Measurements from ENCODE around the gene CSDE1.

The CSDE1 gene

GRCh38 chr1:114701931-114702330 lies 55.9 kb downstream of the CSDE1 start:
- DNase-seq (ENCODE audit: low read depth in 2 of 2): no peak

DNA sequence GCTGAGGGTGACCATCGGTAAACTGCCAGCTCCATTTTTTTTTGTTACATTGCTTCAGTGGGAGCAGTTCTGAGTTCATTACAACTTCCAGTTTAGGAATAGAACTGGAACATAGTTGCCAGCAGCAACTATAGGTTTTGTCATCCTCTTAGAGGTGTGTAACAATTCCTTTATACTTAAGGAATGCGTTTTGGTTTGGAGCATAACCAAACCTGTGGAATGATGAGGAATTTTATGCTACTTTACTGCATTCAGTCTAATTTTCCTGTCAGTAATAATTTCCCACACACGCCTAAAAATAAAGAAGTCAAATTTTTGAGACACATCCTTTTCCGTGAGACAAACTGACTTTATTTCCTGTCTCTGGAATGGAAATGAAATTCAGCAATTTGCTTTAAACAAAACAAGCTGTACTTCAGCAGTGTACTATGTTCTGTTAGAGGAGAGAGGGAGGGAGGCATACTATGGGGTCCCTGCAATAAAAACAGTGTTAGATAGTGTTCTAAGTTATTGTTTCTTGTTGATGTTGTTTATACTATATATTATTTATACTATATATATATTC lies 57.7 kb downstream of the CSDE1 start:
- peak in 1 of 2 experiments; percentile 24 for DNase-seq (ENCODE audit: low read depth in 2 of 2)

GRCh38 chr1:114696810-114697209 lies 61.0 kb downstream of the CSDE1 start:
- no peak for DNase-seq (ENCODE audit: low read depth in 2 of 2)

DNA sequence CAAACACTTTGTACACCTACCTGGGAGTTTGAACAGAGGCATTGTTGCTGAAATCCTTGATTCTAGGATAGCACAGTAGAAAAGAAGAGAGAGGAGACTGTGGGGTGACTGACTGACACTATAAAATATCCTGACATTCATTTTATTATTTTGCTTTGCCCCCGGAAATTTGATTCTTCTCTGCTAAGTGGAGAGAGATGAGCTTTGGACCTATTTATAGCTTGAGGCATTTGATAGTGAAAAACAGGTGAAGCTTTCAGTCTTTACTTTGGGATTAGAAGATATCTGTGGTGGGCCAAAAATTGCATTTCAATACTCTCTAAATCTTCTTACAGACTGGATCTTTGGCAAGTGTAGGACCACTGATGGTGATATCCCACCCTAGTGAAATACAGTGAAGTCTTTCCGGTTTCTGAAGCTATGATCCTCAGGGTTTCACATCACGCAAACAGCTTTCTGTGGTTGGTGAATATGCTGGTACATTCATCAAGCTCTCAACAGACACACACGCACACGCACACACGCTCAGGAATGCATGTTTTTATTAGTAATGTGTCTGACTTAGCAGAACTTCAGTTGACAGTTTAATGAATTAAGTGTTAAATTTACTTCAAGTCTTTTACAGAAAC lies 62.2 kb downstream of the CSDE1 start, which contains the start of gene AMPD1:
TSS of gene AMPD1 (minus strand) at position 117 of the 629 bp plus-strand sequence. CDS start at position 42, 75 bp downstream.
- peak; percentile 41 to 59 for DNase-seq (ENCODE audit: low read depth in 2 of 2)

- DNase-seq (ENCODE audit: low read depth in 2 of 2): no peak
These were observed 63.1 kb downstream of the CSDE1 start for GRCh38 chr1:114694540-114695310.

DNA sequence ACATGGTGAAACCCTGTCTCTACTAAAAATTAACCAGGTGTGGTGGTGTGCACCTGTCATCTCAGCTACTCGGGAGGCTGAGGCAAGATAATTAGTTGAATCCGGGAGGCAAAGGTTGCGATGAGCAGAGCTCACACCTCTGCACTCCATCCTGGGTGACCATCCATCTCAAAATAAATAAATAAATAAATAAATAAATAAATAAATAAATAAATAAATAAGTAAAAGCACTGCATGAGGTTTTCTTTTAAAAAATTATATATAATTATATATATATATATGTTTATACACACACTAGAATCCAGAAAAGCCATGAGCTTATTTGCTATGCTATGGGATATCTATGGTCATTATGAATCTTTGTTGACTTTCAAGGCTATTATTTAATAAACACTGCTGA lies 64.8 kb downstream of the CSDE1 start:
- DNase-seq (ENCODE audit: low read depth in 2 of 2): no peak

GRCh38 chr1:114691061-114691460 lies 66.7 kb downstream of the CSDE1 start:
- no peak for DNase-seq (ENCODE audit: low read depth in 2 of 2)

- DNase-seq (ENCODE audit: low read depth in 2 of 2): no peak
These were observed 67.6 kb downstream of the CSDE1 start for GRCh38 chr1:114690148-114690547.

DNA sequence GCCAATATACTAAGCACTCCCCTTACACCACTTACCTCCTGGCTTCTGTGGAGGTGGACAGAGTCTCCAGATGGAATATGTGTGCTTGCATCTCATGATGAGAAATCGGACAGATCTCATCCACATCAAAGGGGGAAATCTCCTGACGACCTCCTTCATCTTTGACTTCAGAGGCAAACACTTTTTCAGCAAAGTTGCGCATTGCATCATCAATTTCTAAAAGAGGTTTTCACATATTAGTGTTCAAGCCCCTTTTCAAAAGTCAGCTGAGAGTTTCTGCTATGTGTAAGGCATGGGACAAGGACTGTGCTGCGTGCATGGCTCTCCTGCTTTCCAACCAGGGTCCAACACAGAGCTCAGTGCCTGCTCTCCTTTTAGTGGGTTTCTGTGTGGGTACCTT lies 69.3 kb downstream of the CSDE1 start:
- DNase-seq (ENCODE audit: low read depth in 2 of 2): no peak

DNA sequence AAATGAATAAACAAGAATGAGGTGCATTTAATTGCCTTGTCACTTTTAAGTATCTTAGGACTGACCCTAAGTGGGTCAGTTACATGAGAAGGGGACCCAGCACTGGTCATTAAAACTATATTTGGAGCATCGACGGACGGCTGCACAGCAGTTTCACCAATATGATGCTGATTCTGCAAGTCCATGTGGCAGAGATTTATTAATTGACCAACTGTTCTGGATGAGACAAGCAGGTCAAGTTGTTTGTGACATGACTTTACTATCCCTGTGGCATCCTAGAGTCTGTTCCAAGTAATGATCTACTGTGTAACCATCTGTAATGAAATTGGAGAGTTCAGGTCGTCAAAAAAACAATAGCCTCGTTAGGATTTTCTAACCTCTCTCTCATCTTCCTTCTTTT lies 71.9 kb downstream of the CSDE1 start:
- no peak for DNase-seq (ENCODE audit: low read depth in 2 of 2)

GRCh38 chr1:114677691-114678090 lies 80.1 kb downstream of the CSDE1 start:
- DNase-seq (ENCODE audit: low read depth in 2 of 2): no peak

GRCh38 chr1:114676115-114676514 lies 81.7 kb downstream of the CSDE1 start:
- no peak for DNase-seq (ENCODE audit: low read depth in 2 of 2)

DNA sequence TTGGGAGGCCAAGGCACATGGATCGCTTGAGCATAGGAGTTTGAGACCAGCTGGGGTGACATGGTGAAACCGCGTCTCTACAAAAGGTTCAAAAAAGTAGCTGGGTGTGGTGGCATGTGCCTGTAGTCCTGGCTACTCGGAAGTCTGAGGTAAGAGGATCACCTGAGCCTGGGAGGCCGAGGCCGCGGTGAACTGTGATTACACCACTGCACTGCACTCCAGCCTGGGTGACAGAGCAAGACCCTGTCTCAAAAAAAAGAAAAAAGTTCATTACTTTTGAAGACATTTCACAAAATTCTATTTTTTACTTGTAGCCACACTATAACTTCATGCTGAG lies 85.9 kb downstream of the CSDE1 start:
- DNase-seq (ENCODE audit: low read depth in 2 of 2): no peak

DNA sequence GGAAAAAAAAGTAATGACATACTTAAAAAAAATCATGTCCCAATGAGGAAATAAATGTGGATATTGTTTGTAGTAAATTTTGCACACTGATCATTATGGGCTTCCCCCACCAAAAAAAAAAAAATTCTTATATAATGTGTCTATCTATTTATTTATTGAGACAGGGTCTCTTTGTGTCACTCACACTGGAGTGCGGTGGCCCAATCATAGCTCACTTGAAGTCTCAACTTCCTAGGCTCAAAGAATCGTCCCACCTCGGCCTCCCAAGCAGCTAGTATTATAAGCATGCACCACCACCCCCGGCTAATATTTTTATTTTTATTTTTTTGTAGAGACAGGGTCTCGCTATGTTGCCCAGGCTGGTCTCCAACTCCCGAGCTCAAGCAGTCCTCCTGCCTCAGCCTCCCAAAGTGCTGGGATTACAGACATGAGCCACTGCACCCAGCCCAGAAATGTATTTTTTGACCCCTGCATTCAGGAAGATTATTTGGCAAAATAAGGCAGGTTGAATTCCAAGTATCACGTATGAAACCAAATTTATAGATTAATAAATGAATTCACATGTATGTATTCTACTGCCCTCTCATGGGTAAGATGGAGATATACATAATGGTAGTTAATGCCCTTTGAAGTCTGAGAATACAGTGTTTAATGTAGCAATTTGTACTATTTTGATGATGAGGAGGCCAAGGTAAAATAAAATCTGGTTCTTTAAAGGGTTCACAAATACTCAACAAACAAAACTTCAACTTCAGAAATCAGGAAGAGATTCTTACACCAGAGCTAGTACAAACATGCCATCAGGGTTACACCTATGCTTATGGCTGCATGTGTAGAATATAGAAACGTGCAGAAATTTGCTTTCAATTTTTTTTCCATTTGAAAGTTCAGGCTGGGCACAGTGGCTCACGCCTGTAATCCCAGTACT lies 86.5 kb downstream of the CSDE1 start:
- DNase-seq (ENCODE audit: low read depth in 2 of 2): peak in 1 of 2 experiments; percentile 1

DNA sequence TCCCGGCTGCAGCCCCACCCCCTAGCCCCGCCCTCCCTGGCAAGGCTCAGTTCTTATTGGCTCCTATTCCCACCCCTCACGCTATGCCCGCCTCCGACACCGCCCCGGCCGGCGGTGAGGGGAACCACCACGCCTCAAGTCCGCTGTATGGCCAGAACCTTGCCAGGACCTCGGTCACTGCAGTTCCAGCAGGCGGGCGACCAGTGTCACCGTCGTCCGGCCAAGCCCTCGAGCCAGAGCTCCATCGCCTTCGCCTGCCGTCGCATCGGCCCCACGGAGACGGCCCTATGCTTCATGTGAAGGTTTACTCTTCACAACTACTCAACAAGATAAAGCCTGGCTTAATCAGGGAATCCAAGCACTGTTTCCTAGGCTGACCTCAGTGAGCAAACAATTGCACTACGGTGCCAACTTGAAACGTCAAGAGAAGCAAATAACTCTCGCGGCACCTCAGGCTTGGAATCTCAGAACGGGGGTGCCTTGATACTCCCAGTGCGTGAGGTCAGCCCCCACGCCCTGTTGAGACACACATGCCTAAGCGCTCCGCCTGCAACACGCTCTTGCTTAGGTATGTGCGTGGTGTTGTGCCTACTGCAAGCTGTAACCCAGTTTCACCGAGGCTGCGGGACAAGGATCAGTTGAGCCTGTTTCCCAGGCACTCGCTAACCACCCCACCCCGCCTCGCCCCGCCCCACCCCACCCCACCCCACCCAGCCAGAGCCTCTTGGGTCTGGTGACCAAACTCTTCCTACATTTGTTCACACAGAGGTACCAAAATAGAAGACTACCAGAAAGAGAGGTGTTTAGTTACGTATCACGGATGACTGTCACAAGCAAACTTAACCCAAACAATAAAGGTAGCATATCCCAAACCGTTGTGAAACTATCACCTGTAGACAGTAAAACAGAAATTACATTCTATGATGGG lies 87.4 kb downstream of the CSDE1 start:
- peak; percentile 37 to 47 for DNase-seq (ENCODE audit: low read depth in 2 of 2)

- no peak for DNase-seq (ENCODE audit: low read depth in 2 of 2)
These were observed 88.2 kb downstream of the CSDE1 start, which contains the start of gene DENND2C for GRCh38 chr1:114669562-114670082. DENND2C (minus strand) TSS chr1:114670049; CDS start chr1:114625984, 44,065 bp downstream.

- no peak for DNase-seq (ENCODE audit: low read depth in 2 of 2)
These were observed 88.8 kb downstream of the CSDE1 start for GRCh38 chr1:114668784-114669561.

- DNase-seq (ENCODE audit: low read depth in 2 of 2): no peak
These were observed 89.4 kb downstream of the CSDE1 start for GRCh38 chr1:114668373-114668772.

- no peak for DNase-seq (ENCODE audit: low read depth in 2 of 2)
These were observed 90.8 kb downstream of the CSDE1 start for GRCh38 chr1:114666954-114667353.

All from fibroblast of skin of left biceps (primary cell).